K562 (cell line): Measurements from ENCODE around the gene AAK1.
"Not testable (repeated sequence)": the region's sequence is repeated elsewhere in the genome, so short reads cannot be mapped to it uniquely, and the experiment has no call there.

Source experiments
- ELF1 ChIP-seq: fragments of 200-800 bp; sonication (Bioruptor generic); IDR thresholded peaks from 2 replicates; pipeline ENCODE4 v1.6.1; 2016; ENCODE audit warnings: missing genetic modification characterization, missing compliant biosample characterization
- GABPB1 ChIP-seq: sonication (generic); formaldehyde crosslinking; IDR thresholded peaks from 2 replicates; pipeline ENCODE4 v1.8.0; 2022; ENCODE audit warnings: mild to moderate bottlenecking, missing genetic modification reagents
- HDAC2 ChIP-seq: fragments of 450-650 bp; IDR thresholded peaks from 2 replicates; pipeline ENCODE4 v1.6.1; 2016; ENCODE audit warnings: mild to moderate bottlenecking
- NFATC3 ChIP-seq: fragments of 450-650 bp; IDR thresholded peaks from 2 replicates; pipeline ENCODE4 v1.6.1; 2017; ENCODE audit warnings: mild to moderate bottlenecking
- ZFP36 ChIP-seq: fragments of 150-350 bp; IDR thresholded peaks from 2 replicates; pipeline ENCODE4 v1.6.1; 2018; ENCODE audit warnings: low read length, low read depth; ENCODE audit not compliant: partially characterized antibody

GRCh38 chr2:69575371-69575770 lies 68.2 kb downstream of the AAK1 start:
- not testable (repeated sequence) for TF ChIP-seq ELF1; HDAC2; NFATC3; ZFP36; GABPB1 (CRISPR knock-in tag)
